GM12875 (cell line): ENCODE data around the gene NAPSA.
A peak's percentile ranks its signal among the peaks of the same experiment; 100 is the strongest.
"Not testable (repeated sequence)": the region's sequence is repeated elsewhere in the genome, so short reads cannot be mapped to it uniquely, and the experiment has no call there.

Experiments
- H3K4me3 ChIP-seq: one replicate; pipeline ENCODE4 v1.5.1; 2011; ENCODE audit warnings: low read depth, low read length, control low read depth
- TF ChIP-seq, protein P1 (sequence below): IDR thresholded peaks from 2 replicates; pipeline ENCODE4 v1.5.1; 2011; ENCODE audit warnings: low read depth, mild to moderate bottlenecking, control low read depth, inconsistent platforms, low read length, moderate library complexity, borderline replicate concordance; ENCODE audit not compliant: insufficient read depth

The NAPSA gene

DNA sequence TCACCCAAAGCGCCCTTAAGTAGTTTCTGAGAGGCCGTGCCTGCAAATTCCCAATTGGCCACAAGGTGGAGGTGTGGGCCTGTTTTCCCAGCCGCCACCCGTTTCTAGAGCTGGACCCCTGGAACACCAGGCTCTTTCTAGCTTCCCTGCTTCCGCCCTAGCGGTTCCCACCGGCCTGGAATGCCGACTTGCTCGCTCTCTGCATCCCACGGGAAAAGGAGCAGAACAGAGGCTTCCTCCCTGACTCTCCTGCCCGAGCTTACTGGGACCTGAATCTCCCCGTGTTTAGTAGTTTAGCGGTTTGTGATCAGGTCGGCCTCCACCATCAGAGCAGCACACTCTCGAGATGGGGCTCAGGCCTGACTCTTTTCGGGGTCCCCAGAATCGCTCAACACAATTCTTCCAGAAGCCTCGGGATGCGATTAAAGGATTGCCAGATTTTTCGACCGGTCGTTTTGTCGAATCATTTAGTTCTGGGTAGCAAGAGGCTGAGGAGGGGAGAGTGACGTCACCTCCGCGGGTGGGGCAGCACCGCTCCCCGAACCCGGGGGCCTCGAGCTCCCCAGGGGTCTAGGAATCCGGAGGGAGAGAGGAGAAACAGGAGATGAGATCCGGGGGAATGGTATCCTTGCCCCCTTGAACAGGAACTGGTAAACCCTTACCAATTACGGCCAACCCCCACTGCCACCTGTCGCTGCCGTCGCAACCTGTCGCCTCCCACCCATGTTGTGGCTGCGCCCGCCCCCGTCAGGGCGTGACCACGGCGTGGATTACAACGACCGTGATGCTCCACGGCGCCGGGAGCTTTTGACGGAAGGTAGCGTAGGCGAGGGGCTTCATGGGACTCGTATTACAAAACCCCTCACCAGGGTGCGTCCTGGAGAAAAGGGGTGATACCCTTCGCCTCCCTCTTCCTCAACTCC, 8.0 kb downstream of the NAPSA start:
- H3K4me3 ChIP-seq, result peak overlapping the region; percentile 62
- TF ChIP-seq, protein P1, sequence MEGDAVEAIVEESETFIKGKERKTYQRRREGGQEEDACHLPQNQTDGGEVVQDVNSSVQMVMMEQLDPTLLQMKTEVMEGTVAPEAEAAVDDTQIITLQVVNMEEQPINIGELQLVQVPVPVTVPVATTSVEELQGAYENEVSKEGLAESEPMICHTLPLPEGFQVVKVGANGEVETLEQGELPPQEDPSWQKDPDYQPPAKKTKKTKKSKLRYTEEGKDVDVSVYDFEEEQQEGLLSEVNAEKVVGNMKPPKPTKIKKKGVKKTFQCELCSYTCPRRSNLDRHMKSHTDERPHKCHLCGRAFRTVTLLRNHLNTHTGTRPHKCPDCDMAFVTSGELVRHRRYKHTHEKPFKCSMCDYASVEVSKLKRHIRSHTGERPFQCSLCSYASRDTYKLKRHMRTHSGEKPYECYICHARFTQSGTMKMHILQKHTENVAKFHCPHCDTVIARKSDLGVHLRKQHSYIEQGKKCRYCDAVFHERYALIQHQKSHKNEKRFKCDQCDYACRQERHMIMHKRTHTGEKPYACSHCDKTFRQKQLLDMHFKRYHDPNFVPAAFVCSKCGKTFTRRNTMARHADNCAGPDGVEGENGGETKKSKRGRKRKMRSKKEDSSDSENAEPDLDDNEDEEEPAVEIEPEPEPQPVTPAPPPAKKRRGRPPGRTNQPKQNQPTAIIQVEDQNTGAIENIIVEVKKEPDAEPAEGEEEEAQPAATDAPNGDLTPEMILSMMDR, result peak; percentile 78

DNA sequence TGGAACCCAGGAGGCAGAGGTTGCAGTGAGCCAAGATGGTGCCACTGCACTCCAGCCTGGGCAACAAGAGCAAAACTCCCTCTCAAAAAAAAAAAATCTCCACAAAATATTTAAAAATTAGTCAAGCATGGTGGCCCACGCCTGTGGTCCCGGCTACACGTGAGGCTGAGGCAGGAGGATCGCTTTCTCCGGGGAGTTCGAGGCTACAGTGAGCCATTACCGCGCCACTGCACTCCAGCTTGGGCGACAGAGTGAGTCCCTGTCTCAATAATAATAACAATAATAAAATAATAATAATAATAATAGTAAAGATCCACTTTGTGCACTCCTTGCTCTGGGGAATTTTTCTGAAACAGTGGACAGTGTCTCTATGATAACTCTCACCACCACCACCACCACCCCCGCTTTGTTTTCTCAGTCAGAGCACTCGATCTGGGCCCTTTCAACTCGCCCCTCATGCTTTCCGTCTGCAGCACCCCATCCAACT, 8.7 kb downstream of the NAPSA start:
- peak overlapping the region; percentile 62 for H3K4me3 ChIP-seq
- TF ChIP-seq, protein P1, result no peak

DNA sequence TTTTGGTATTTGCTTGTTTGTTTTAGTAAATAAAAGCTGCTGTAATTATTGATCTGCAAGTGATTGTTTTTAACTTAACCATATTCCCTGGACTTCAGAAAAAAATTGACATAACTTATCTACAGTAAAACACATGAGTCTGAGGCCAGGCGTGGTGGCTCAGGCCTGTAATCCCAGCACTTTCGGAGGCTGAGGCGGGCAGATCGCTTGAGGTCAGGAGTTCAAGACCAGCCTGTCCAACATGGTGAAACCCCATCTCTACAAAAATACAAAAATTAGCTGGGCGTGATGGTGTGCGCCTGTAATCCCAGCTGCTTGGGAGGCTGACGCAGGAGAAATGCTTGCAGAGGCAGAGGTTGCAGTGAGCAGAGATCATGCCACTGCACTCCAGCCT, 12.0 kb downstream of the NAPSA start:
- H3K4me3 ChIP-seq, result not testable (repeated sequence)

DNA sequence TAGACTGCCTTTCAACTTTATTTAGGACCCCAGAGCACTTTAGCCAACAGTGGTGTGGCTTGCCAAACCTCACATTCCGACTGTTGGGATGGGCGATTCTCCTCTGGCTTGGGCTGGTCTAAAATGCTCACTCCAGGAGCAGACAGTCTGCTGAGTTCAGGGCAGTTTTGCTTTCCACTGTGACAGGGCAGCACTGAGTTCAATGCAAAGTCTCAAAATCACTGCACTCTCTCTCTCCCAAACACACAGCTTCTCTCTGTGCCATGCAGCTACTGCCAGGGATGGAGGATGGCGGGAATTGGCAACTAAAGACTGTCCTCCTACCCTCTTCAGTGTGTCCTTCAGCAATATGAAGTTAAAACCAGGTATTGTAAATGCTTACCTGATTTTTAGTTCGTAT, 13.2 kb downstream of the NAPSA start:
- TF ChIP-seq, protein P1, result no peak
- H3K4me3 ChIP-seq, result no peak overlapping the region

DNA sequence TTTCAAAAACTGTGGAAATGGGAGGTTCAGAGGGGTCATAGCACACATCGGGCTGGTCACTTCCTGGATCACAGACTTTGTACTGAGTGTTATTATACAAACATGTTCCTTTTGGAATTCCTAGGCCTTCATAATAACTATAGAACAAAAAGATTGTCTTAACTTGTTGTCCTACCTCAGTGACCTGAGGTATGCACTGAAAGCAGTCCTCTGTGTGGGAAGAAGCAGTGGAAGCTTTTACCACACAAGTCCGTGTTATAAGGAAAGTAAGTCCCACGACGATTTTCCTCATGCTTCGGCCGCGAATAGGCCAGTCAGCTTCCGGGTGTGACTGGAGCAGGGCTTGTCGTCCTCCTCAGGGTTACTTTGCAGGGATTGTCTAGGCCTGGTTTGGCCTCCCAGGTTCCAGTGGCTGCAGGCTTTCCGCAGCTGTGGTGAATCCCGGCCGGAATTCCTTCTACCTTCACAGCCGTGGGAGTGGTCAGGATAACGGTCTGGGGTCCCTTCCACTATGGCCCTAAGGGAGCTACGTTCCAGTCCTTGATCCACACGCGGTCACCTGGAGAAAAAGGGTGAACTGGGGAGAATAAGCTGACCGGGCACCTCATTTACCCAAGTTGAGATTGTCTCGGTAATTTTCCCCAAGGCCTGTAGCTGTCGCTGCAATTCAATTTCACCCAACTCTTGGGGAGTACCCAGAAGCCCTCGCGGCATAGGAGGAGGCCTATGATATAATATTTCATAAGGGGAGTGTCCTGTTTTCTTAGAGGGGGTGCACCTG, 16.0 kb downstream of the NAPSA start:
- TF ChIP-seq, protein P1, result peak; percentile 20; the same call in 1 of the 2 replicates
- H3K4me3 ChIP-seq, result no peak overlapping the region

DNA sequence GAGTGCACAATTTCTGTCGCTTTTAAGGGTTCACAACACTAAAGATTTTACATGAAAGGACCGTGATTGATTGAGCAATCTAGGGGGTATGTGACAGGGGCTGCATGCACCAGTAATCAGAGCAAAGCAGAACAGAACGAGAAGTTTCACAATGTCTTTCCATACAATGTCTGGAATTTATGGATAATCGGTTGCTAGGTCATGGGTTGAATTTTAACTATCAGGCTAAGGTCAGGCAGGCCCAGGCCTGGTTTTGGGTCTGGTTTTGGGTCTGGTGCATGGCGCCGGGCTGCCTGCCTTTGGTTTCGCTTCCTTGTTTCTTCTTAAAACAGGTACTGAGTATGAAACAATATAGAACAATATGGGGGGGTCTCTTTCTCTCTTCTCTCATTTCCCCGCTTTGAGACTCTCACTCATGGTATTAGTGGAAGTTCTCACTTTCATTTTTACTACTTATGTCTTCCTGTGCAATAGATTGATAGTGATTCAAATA, 18.3 kb downstream of the NAPSA start:
- H3K4me3 ChIP-seq, result not testable (repeated sequence)

DNA sequence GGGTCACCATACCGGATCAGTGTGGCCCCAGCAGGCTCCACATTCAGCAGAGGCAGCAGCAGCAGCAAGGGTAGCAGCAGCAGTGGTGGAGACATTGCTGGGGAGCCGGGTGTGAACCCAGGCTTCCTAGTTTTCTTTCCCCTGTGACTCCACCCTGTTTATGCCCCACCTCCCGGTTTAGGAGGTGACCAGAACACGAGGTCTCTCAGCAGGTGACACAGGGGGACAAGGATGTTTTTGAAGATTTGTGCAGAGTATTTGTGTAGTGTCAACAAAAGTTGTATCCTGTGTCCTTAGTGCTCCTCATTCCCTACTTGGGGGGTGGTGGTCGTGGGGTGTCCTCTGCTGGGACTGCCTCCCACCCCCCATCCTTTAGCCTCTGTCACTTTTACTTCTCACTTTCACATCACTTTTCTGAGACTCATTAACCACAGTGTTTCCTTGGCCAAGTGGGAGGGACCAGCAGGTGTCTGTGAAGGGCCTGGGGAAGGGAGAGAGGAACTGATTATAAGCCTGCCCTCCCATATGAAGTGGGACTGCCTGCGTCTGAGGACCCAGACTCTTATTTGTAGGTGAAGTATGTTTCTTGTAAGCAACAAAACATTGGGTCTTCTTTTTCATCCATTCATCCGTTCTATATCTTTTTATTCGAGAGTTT, 20.6 kb downstream of the NAPSA start:
- H3K4me3 ChIP-seq, result peak overlapping the region; percentile 69

More for the DNA sequence above, 20.6 kb downstream of the NAPSA start:
- TF ChIP-seq, protein P1, result no peak
